HG02981 (cell line): ENCODE measurements around the gene ZRSR2.
A peak's percentile ranks its signal among the peaks of the same experiment; 100 is the strongest.
"Not testable (repeated sequence)": the region's sequence is repeated elsewhere in the genome, so short reads cannot be mapped to it uniquely, and the experiment has no call there.

Experiments
- ATAC-seq: cut with Tn5 transposase; IDR thresholded peaks from one replicate; pipeline ENCODE4 v1.9.1; 2021; ENCODE audit warnings: mild to moderate bottlenecking, moderate library complexity; ENCODE audit not compliant: unreplicated experiment

Gene ZRSR2

GRCh38 chrX:15789979-15790768, at the start of gene ZRSR2:
ZRSR2 (plus strand) TSS chrX:15790484; CDS start chrX:15790496, 12 bp downstream.
- peak; percentile 81 for ATAC-seq

GRCh38 chrX:15744181-15744867, 46.0 kb upstream of the ZRSR2 start:
- ATAC-seq: no peak

GRCh38 chrX:15745179-15745578, 45.1 kb upstream of the ZRSR2 start:
- ATAC-seq: no peak

- ATAC-seq: not testable (repeated sequence)
Measured at GRCh38 chrX:15746651-15747050, 43.6 kb upstream of the ZRSR2 start.

GRCh38 chrX:15747626-15748173, 42.6 kb upstream of the ZRSR2 start:
- no peak for ATAC-seq

- ATAC-seq: no peak
Measured at GRCh38 chrX:15748841-15749240, 41.4 kb upstream of the ZRSR2 start.

GRCh38 chrX:15749642-15750610, 40.4 kb upstream of the ZRSR2 start:
- ATAC-seq: peak; percentile 83

- no peak for ATAC-seq
Measured at GRCh38 chrX:15750611-15751154, 39.6 kb upstream of the ZRSR2 start.

GRCh38 chrX:15751155-15751819, 39.0 kb upstream of the ZRSR2 start:
- peak; percentile 70 for ATAC-seq

GRCh38 chrX:15755091-15755490, 35.2 kb upstream of the ZRSR2 start:
- no peak for ATAC-seq

- no peak for ATAC-seq
Measured at GRCh38 chrX:15758140-15758539, 32.1 kb upstream of the ZRSR2 start.

GRCh38 chrX:15759886-15760285, 30.4 kb upstream of the ZRSR2 start:
- ATAC-seq: not testable (repeated sequence)

- ATAC-seq: no peak
Measured at GRCh38 chrX:15761564-15762191, 28.6 kb upstream of the ZRSR2 start.

- no peak for ATAC-seq
Measured at GRCh38 chrX:15769300-15769954, 20.9 kb upstream of the ZRSR2 start.

- ATAC-seq: peak; percentile 77
Measured at GRCh38 chrX:15781961-15782699, 8.2 kb upstream of the ZRSR2 start.

- no peak for ATAC-seq
Measured at GRCh38 chrX:15785176-15785750, 5.0 kb upstream of the ZRSR2 start.

GRCh38 chrX:15786915-15787314, 3.4 kb upstream of the ZRSR2 start:
- ATAC-seq: no peak

- ATAC-seq: peak; percentile 14
Measured at GRCh38 chrX:15790769-15791290, 546 bp downstream of the ZRSR2 start.
